HL-60/S4 treated with phorbol 12-myristate 13-acetate at 8.2 ng/mL for 4 days and 3 days (cell line): ENCODE measurements around the gene ILDR1.
"Not testable (repeated sequence)": the region's sequence is repeated elsewhere in the genome, so short reads cannot be mapped to it uniquely, and the experiment has no call there.

ENCODE experiments used
- in situ Hi-C: fragments of 300-500 bp; cut with MboI; formaldehyde crosslinking; loops from 2 replicates; pipeline ENCODE4 v1.15.0; 2022; ENCODE audit warnings: low sequenced_read_pairs

The ILDR1 gene

DNA sequence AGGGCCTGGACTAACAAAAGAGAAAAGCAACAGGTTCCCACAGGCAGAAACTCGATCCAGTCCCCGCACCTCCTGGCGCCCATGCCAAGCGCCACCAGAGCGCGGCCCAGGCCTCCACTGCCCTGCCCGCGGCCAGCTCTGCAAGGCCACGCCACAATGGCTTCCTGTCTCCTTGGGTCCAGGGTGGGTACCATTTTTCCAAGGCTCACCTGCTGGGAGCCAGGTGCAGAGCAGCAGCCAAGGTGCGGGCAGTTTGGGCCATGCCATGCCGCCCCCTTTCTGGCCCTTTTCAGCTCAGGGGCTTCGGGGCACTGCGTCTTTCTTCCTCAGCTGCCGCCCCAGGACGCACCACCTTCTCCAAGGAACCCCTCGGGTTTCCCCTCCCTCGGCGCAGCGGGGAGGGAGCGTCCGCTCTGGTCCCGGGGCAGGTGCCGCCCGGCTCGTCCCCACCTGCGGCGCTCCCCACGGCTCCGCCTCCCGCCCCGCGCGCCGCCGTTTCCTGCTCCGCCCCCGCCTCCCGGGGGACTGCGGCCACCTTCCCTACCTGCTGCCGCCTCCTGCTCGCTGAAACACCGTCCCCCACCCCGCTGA, at the start of gene ILDR1:
Gene ILDR1, minus strand, starts transcription at position 437 of the 591 bp plus-strand sequence. Its CDS starts 170 bp downstream, at position 267.
- in situ Hi-C loops, result no loop called here

DNA sequence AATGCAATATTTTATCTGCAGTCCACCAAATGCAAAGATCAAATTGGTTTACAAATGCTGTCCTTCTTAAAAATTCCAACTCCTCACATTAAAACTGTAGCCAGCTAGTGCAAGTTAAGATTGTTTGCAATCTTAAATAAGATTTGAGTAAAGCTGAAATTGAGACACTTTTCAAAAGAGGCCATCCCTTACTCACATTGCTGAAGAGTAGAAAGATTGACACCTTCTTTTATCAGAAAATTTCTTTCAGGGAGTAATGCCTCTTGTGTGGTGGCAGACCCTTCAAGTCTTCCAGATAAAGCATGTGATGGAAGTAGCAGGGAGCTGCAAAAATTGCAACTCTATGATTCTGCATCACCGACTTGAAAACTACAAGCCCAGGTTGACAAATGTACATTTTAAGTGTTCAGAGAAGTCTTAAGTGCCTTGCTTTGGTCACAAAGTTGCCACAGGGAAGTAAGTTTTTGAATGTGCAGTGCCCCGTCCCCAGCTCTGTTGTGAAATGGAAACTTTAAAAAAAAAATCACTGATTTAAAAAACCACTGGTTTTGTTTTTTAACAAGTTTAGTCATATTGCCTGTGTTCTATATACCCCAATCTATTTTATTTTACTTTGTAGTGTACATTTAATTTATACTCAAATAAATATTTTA, 45.7 kb upstream of the ILDR1 start:
- in situ Hi-C loops, result no loop called here

DNA sequence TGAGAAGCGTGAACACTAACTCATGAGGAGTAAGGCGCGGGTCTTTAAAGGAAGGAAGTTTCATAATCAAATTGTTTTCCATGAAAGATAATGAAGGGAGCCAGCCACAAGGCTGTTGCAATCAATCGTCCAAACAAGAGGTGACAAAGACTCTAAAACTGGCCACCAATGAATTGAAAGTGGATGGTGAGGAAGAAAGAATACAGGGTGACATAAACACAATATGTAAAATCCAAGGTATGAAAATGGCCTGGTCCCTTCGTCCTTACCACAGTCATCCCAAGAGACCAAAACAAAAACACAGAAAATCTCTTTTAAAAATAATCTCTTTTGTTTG, 45.1 kb upstream of the ILDR1 start:
- in situ Hi-C loops, result no loop called here

DNA sequence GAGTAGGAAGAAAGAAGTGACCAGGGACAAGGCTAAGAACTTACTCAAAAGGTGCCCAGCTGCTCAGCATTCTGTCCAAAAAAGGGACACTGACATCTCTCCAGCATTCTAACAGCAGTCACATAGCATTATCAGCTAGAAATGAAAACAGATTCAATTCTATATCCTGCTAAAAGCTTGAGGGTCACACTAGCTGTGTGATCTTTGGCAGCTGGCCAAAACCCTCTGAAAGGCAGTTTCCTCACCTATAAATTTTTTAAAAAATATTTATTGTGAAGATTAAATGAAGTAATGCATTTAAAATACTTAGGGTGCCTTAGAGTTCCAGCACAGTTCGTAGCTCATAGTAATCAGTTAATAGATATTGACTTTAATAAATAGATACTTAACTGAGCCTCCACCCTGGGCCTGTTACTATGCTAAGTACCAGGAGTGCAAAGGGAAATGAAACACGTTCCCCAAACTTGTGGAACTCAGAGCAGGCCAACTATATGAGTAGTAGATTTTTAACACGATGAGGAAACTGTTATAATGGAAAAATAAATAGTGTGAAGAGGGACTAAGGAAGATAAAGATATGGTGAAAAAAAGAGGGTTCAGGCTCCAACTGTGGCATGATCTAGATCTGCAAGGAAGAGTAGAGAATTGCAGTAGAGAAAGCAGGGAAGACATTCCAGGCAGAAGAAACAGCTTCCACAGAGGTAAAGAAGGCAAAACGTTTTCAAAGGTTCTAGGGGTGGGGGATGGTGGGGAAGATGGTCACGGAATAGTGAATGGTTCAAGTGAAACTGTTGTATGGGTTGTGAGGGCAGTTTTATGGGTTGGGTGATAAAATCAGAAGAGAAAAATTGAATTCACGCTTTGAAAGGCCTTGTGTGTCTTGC, 44.5 kb upstream of the ILDR1 start:
- in situ Hi-C loops, result no loop called here

DNA sequence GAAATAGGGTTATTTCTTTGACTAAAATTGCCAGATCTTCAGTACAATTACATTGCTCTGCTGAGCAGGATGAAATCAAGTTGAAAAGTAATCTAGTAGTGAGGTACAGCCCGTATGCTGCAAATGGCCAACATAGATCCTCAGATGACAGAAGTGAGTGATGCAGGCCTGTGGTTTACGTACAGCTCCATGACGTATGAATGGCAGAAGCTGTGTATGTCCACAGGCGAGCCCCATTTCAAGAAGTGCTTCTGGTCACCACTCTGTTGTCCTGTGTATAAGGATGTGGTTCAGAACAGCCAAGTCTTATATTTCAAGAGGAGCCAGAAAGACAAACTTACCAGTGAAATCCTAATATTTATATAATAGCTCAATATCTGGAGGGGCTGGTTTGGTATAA, 42.3 kb upstream of the ILDR1 start:
- in situ Hi-C loops, result no loop called here

DNA sequence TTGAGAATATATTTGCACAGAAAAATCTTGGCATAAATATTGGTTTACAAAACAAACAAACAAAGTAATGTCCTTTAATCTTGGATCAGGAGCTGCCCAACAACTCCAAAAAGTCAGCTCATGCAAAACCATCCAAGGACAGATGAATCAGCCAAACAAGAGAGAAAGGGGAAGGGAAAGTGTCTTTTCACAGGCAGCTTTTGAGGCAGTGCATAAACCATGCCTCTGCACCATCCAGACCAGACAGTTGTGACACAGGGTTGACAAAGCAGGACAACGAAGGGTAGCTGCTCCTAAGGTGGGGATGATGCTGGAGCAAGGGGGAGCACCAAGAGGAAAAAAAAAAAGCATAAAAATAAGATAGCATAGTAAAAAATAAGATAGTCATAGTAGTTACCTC, 41.9 kb upstream of the ILDR1 start:
- in situ Hi-C loops, result no loop called here

DNA sequence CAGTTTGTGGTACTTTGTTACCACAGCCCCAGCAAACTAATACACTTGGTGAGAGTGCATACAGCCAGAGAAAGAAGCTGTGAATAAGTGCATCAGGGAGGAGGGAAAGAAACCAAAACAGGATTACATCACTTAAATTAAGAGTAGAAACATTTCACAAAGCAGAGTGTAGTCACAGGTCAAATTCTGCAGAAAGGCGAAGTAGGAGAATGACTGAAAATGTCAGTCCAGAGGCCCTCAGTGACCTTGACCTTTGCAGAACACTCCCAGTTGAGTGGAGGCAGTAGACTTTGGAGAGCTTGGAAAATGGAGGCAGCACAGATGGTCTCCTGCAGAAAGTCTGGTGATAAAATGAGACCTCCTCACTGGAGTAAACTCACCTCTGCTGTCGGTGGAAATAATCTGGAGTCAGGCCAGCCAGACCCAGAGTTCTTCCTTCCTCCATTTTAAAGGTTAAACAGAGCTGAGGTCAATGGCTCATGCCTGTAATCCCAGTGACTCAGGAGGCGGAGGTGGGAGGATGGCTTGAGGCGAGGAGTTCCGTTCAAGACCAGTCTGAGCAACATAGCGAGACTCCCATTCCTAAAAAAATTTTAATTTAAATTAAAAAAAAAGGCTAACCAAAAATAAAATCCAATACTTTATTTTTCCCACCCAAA, 38.1 kb upstream of the ILDR1 start:
- in situ Hi-C loops, result no loop called here

DNA sequence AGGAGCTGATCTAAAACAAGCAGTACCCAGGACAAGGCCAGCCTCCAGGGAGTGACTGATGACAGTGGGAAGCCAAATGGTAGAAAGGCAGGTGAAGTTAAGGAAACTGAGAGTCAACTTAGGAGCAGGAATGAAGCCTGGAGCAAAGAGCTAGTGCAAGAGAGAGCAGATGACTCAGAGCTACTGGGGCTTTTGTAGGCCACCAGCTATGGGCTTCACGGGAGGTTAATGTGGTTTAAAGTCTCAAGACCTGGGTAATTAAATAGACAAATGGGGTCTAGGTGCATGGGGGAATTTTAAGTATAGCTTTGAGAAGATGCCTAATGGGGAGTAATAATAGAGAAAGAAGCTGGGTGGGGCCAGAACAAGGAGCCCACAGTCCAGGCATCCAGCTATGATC, 36.2 kb upstream of the ILDR1 start:
- in situ Hi-C loops, result no loop called here

DNA sequence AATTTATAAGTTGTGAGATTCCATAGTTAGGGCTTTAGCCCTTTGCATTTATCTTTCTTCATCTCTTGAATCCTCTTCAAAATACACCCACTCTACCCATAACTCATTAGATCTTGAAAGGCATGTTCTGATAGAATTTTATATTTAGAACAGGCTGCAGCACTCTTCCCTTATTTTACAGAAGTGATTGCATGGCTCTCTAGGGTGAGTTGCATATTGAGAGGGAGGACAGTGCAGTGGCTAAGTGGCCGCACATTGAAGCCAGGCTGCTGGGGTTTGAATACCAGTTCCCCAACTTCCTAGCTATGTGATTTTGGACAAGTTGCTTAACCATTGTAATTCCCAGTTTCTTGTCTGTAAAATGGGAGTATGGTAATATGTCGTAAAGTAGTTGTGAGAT, 35.6 kb upstream of the ILDR1 start:
- in situ Hi-C loops, result no loop called here

DNA sequence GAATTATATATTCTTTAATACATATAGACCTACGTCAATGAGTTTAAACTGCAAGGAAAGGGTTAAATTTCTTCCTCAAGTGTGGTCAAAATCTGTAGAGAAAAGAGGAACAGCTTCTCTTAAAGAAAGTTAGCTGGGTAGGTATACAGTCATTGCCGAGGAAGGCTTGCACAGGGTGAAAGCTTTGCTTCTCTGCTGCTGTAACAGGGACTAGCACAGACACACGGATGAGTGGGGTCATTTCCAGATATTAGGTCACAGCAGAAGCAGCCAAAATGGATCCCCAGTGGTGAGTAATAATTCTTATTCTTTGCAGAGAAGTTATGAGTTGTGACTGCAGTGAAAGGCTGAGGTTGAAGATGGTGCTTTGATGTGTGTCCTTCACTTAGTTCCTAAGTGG, 33.2 kb upstream of the ILDR1 start, which contains the start of gene CD86:
Gene CD86, plus strand, starts transcription at position 148 of the 400 bp plus-strand sequence. Its CDS starts 128 bp downstream, at position 276.
- in situ Hi-C loops, result no loop called here

DNA sequence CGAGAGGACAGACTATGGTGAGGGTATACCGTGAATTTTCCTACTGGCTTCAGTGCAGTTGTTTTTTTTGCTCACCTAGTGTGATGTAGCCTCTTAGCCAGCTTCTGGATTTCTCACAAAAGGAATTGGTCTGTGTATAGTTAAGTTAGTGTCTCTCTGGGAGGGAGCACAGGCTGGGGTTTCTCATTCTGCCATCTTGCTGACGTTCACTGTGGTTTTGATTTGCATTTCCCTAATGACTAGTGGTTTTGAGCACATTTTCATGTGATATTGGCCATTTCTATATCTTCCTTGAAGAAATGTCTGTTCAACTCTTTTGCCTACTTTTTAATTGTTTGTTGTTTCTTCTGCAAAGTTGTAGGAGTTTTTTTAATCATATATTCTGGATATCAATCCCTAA, 30.9 kb upstream of the ILDR1 start:
- in situ Hi-C loops, result no loop called here

DNA sequence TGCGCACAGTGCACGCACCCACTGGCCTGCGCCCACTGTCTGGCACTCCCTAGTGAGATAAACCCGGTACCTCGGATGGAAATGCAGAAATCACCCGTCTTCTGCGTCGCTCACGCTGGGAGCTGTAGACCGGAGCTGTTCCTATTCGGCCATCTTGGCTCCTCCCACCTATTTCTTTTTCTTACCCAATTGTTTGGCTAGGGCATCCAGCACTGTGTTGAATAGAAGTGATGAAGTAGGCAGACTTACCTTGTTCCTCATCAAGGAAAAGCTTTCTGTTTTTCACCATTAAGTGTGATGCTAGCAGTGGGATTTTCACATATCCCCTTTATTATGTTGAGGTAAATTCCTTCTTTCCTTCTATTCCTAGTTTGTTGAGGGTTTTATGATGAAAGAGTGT, 25.7 kb upstream of the ILDR1 start:
- in situ Hi-C loops, result not testable (repeated sequence)

DNA sequence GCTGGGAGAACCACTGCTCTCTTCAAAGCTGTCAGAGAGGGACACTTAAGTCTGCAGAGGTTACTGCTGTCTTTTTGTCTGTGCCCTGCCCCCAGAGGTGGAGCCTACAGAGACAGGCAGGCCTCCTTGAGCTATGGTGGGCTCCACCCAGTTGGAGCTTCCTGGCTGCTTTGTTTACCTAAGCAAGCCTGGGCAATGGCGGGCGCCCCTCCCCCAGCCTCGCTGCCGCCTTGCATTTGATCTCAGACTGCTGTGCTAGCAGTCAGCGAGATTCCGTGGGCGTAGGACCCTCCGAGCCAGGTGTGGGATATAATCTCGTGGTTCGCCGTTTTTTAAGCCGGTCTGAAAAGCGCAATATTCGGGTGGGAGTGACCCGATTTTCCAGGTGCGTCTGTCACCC, 25.2 kb upstream of the ILDR1 start:
- in situ Hi-C loops, result not testable (repeated sequence)

DNA sequence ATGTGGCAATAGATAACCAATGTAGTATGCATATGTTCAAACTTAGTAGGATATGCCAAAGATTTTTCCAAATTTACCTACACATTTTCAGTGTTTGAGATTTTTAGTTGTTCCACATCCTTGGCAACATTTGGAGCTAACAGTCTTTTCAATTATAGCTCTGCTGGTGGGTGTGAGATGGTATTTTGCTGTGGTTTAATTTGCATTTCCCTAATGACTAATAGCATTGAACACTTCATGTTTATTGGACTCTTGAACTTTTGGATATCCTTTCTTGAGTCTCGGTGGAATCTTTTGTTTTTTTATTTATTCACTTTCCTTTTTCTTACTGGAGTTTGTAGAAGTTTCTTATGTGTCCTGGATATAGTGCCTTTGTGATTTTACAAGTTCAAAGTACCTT, 11.0 kb upstream of the ILDR1 start:
- in situ Hi-C loops, result no loop called here

DNA sequence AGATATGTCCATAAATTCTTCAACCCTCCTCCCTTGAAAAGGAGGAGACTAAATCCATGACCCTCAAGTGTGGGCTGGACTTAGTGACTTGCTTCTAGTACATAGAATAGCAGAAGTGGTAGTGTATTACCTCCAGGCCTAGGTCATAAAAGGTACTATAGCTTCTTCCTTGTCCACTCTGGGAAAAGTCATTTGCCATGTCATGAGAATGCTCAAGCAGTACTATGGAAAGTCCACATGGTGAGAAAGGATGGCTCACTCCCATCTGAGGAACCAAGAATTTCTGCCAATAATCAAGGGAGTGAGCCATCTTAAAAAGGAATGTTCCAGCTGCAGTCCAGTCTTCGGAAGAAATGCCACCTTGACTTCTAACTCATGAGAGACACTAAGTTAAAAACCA, 10.5 kb upstream of the ILDR1 start:
- in situ Hi-C loops, result no loop called here

DNA sequence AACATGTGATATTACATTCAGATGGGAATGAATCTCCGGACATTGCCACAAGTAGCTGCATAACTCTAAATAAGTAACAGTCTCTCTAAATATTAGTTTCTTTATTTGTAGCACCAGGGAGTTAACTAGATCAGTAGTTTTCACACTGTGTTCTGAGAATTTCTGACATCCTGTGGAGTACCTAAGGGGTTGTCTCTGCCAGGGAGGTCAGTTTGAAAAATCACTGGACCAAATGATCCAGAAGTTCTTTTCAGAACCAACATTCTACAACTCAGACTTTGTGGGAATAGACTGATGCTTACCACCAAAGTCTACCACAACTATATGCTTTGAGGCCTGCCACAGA, 9.0 kb upstream of the ILDR1 start:
- in situ Hi-C loops, result no loop called here

DNA sequence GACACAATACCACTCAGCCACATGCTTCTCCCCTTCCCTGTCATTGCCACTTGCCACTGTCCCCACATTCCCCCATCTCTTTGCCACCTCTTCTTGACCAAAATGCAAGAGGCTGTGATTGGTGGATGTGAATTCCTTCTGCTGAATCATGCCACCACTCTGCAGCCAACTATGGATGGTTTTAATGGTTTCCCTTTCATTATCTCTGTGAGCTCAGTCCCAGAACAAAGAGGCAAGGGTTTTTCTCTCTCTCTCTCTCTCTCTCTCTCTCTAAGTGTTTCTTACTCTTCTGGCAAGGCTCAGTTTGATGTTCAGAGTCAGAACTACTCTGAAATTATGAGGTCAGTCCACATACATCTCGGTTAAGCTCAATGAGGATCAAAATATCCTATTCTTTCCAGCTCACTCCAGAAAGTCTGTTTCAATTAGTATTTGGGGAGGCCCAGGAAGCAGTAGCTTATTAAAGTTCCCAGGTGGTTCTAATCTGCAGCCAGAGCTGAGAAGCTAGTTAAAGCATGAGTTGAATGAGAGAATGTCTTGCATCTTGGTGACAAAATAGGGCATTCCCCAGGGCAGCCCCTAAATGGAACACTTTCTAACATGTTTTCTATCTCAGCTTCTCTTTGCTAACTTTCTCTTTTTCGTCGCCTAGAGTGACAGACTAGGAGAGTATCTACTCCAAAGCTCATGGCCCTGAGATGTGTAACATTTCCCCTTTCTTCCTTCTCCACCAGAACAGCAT, 8.5 kb upstream of the ILDR1 start:
- in situ Hi-C loops, result no loop called here

DNA sequence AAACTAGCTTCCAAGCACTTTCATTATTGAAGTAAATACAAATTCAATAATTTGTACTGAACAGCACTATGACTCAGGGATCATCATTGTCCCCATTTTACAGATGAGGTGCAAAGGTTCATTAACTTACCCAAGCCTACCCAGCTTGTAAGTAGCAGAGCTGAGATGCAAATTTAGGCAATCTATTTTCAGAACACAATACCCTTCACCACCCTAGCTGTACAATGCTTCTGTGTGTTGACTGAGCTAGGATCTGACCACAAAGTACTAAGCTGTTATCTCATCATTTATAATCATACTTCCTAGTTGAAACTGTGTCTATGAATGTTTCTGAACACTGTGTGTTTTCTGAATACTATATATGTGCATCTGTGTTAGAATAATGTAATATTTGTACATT, 3.2 kb upstream of the ILDR1 start:
- in situ Hi-C loops, result no loop called here

DNA sequence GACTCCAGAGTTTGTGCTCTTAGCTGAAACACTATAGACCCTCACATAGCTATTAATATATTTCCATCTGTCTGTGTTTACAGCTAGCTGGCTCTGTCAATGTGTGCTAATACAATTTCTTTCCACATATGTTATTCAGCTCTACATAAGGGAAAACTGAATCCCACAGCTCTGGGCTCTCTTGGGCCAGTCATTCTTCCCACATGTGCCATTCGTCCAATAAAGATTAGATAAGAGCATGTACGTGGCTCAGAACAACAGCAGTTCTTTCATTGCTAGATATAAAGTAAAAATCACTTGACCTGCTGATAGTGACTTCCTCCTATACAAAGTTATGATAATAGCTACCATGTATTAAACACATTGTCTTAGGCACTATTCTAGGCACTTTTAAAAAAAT, 2.8 kb upstream of the ILDR1 start:
- in situ Hi-C loops, result no loop called here

DNA sequence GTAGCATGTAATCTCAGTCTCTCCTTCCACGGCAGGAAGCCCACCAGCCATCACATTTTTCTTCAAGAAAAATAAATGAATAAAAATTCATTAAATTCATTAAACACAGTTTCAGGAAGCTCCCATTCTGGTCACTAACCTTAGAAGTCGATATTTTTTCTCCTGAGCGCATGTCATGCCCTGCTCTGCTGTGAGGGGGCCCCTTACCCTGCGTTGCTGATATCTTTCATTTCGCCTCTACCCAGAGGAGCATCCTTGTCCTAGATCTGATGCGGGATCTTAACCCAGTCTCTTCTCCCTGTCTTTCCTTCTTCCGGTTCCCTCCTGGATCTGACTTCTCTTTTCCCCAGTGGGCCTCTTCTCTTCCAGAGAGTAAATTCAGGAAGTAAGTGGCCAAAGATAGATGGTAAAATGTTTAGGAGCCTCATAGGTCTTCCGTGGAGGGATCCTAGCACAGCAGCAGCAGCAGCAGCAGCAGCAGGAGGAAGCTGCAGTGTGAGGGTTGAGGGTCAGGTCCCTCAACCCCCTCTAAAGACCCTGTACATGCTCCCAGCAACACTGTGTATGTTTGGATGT, 1.4 kb upstream of the ILDR1 start:
- in situ Hi-C loops, result no loop called here

DNA sequence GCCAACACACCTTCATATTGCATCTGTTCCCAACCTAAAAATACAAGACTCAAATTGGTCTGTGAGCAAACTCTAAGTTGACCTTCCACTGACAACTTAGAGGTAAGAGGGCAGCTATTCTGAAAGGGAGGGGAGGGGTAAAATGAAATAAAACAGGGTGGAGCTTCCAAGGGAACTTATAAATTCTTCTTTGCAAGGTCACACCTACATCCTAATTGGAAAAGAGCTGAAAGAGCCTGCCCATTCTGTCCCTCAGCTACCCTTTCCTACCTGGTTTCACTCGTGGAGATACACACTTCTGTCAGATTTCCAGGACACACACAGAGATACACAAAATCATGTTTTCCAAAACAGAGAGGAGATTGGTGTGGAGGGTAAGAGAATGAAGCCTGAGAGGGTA, 1.0 kb downstream of the ILDR1 start:
- in situ Hi-C loops, result no loop called here
